ENCODE data around the gene NPPC. TPM values are rescaled to one million over a fixed set of nuclear protein-coding genes. Genes with fewer than 3 reads are reported as not detected.
"Not testable (repeated sequence)": the region's sequence is repeated elsewhere in the genome, so short reads cannot be mapped to it uniquely, and the experiment has no call there.

The NPPC gene
- polyA plus RNA-seq, 1 donor, result 0.87 TPM

GRCh38 chr2:231887756-231888155, 38.4 kb downstream of the NPPC start:
- H3K4me1 ChIP-seq (ENCODE audit: control insufficient read depth, insufficient read depth, low read length), result no peaks in the 10 kb centered on the region
- no peak overlapping the region for H3K27ac ChIP-seq (ENCODE audit: low read length)
- H3K9me3 ChIP-seq (ENCODE audit: control insufficient read depth, low read depth, low read length), result no peaks in the 10 kb centered on the region
- H3K27me3 ChIP-seq (ENCODE audit: control insufficient read depth, insufficient read depth, low read length), result peaks cover 3% of the 10 kb centered on the region
- no CpG with 5 or more reads among the region's 6 CpGs for WGBS (ENCODE audit: insufficient coverage, low lambda C conversion rate)
- no peak overlapping the region for H3K4me3 ChIP-seq (ENCODE audit: low read length)
- H3K36me3 ChIP-seq (ENCODE audit: control insufficient read depth, insufficient read depth, low read length), result no peaks in the 10 kb centered on the region
- DNase-seq, result no peak

DNA sequence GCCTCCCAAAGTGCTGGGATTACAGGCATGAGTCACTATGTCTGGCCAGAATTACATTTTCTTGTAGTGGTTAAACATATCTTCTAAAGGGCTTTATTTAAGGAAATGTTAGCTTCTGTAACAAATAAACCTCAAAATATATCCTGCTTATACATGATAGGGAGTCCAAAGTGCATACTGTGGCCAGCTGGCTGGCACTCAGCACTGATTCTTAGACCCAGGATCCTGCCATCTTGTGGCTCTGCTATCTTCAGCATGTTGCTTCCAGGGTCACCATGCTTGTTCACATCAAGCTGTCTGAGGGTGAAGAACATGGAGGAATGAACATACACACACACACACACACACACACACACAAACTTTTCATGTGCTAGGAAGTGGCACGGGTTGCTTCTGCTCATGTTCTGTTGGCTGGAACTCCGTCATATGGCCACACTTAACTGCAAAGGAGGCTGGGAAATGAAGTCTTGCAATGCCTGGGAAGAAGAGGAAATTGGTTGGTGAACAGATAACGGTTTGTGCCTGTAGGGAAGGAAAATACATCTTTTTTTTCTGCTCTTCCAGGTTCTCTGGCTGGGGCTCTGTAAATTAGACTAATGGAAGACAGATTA, 40.0 kb downstream of the NPPC start:
- Histone ChIP-seq H3K4me1 (ENCODE audit: control insufficient read depth, insufficient read depth, low read length) (no peaks in the 10 kb centered on the region), H3K4me3 (ENCODE audit: low read length) (no peak overlapping the region), H3K36me3 (ENCODE audit: control insufficient read depth, insufficient read depth, low read length) (no peaks in the 10 kb centered on the region)

DNA sequence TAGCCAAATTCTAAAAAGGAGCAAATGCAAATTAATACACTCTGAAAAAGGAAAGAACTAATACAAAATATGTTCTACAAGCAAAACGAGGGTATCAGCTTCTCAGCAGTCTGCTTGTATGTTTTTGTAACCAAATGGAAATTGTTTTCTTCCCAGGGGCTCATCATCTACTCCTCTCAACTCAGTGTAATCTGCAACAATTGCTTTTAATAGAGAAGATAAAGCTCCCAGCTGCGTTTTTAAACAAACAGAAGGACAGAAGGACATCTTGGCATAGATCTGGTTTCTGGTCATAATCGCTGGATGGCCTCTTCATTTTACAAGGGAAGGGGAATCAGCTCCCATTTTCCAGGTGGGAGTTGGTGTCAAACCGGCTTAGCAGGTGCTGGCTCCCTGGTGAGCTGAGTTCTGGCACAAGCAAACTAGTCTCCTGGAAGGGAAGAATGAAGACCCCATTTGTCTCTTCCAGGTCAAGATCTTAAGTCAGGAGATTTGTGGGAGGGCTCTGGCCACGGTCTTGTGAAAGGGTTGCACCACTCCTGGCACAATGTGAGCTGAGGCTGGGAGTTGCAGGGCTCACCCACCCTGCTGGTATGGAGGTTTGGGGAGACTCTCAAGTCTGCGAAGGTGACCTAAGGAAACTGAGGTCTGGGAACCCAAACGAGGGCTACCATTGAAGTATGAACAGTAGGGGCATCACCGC, 41.6 kb downstream of the NPPC start:
- Histone ChIP-seq H3K4me1 (ENCODE audit: control insufficient read depth, insufficient read depth, low read length) (no peaks in the 10 kb centered on the region), H3K27me3 (ENCODE audit: control insufficient read depth, insufficient read depth, low read length) (peaks cover 3% of the 10 kb centered on the region), H3K36me3 (ENCODE audit: control insufficient read depth, insufficient read depth, low read length) (no peaks in the 10 kb centered on the region), H3K9me3 (ENCODE audit: control insufficient read depth, low read depth, low read length) (no peaks in the 10 kb centered on the region), H3K27ac (ENCODE audit: low read length) (no peak overlapping the region), H3K4me3 (ENCODE audit: low read length) (no peak overlapping the region)
- no peak for DNase-seq
- WGBS (ENCODE audit: insufficient coverage, low lambda C conversion rate), result no CpG with 5 or more reads among the region's 8 CpGs

More for the DNA sequence above, 40.0 kb downstream of the NPPC start:
- no peak for DNase-seq
- H3K27me3 ChIP-seq (ENCODE audit: control insufficient read depth, insufficient read depth, low read length), result peaks cover 3% of the 10 kb centered on the region
- no peaks in the 10 kb centered on the region for H3K9me3 ChIP-seq (ENCODE audit: control insufficient read depth, low read depth, low read length)
- WGBS (ENCODE audit: insufficient coverage, low lambda C conversion rate), result no CpG with 5 or more reads among the region's 3 CpGs
- no peak overlapping the region for H3K27ac ChIP-seq (ENCODE audit: low read length)

DNA sequence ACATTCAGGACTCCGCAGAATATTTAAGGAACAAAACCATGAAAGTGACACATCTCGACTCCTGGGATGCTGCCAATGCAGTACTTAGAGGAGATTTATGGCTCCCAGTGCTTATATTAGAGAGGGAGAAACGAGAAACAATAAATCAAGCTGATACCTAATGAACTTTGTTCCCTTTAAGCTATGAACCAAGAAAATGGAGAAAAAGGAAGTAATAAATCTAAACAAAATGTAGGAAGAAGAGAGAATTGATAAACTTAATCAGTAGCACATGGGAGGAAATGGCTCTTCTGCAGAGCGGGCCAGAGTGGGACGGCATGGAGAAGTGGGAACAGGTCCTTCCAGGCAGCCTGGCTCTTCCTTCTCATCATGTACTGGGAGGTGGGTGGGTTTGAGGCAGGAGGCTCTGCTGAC, 42.7 kb downstream of the NPPC start:
- Histone ChIP-seq H3K4me1 (ENCODE audit: control insufficient read depth, insufficient read depth, low read length) (no peaks in the 10 kb centered on the region), H3K9me3 (ENCODE audit: control insufficient read depth, low read depth, low read length) (no peaks in the 10 kb centered on the region), H3K27me3 (ENCODE audit: control insufficient read depth, insufficient read depth, low read length) (peaks cover 3% of the 10 kb centered on the region), H3K36me3 (ENCODE audit: control insufficient read depth, insufficient read depth, low read length) (no peaks in the 10 kb centered on the region), H3K27ac (ENCODE audit: low read length) (no peak overlapping the region), H3K4me3 (ENCODE audit: low read length) (no peak overlapping the region)
- DNase-seq, result peak; percentile 11 to 63
- WGBS (ENCODE audit: insufficient coverage, low lambda C conversion rate), result 0% methylated on average over 1 of the region's 5 CpGs

GRCh38 chr2:231882646-231883045, 43.5 kb downstream of the NPPC start:
- no CpG with 5 or more reads among the region's 7 CpGs for WGBS (ENCODE audit: insufficient coverage, low lambda C conversion rate)
- H3K4me3 ChIP-seq (ENCODE audit: low read length), result no peak overlapping the region
- peaks cover 3% of the 10 kb centered on the region for H3K27me3 ChIP-seq (ENCODE audit: control insufficient read depth, insufficient read depth, low read length)
- no peaks in the 10 kb centered on the region for H3K9me3 ChIP-seq (ENCODE audit: control insufficient read depth, low read depth, low read length)
- H3K4me1 ChIP-seq (ENCODE audit: control insufficient read depth, insufficient read depth, low read length), result no peaks in the 10 kb centered on the region
- H3K36me3 ChIP-seq (ENCODE audit: control insufficient read depth, insufficient read depth, low read length), result no peaks in the 10 kb centered on the region
- DNase-seq, result no peak
- no peak overlapping the region for H3K27ac ChIP-seq (ENCODE audit: low read length)

DNA sequence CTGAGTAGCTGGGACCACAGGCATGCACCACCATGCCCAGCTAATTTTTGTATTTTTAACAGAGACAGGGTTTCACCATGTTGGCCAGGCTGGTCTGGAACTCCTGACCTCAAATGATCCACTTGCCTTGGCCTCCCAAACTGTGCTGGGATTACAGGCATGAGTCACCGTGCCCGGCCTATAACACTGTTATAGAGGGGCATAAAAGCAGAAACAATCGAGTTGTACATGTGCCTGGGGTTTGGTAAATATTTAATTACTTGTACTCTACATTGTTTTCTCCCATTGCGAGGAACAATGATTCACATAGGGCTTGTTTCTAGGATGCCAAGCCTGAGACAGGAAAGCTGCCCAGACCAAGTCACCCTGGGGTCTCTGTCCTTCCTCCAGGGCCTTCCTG, 45.8 kb downstream of the NPPC start:
- not testable (repeated sequence) for H3K9me3 ChIP-seq (ENCODE audit: control insufficient read depth, low read depth, low read length); DNase-seq; H3K4me3 ChIP-seq (ENCODE audit: low read length); H3K27me3 ChIP-seq (ENCODE audit: control insufficient read depth, insufficient read depth, low read length); H3K4me1 ChIP-seq (ENCODE audit: control insufficient read depth, insufficient read depth, low read length); H3K36me3 ChIP-seq (ENCODE audit: control insufficient read depth, insufficient read depth, low read length); H3K27ac ChIP-seq (ENCODE audit: low read length)
- no CpG with 5 or more reads among the region's 4 CpGs for WGBS (ENCODE audit: insufficient coverage, low lambda C conversion rate)

DNA sequence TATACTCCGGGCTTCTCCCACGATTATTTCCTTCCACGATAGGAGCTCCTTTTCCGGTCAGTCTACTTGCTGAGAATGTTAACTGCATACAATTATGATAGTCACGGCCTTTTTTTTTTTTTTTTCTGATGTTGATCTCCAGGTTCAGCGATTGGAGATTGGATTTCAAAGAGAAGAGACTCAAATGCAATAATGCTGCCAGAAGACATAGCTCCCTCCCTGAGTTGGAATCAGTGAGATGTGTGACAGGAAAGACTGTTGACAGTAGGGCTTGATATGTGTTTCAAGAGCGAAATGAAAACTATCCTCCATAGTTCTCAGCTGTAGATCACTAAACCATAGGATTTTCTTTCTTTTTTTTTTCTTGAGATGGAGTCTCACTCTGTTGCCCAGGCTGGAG, 47.0 kb downstream of the NPPC start:
- Histone ChIP-seq H3K36me3 (ENCODE audit: control insufficient read depth, insufficient read depth, low read length) (no peaks in the 10 kb centered on the region), H3K9me3 (ENCODE audit: control insufficient read depth, low read depth, low read length) (no peaks in the 10 kb centered on the region), H3K27me3 (ENCODE audit: control insufficient read depth, insufficient read depth, low read length) (no peaks in the 10 kb centered on the region), H3K27ac (ENCODE audit: low read length) (no peak overlapping the region), H3K4me1 (ENCODE audit: control insufficient read depth, insufficient read depth, low read length) (no peaks in the 10 kb centered on the region), H3K4me3 (ENCODE audit: low read length) (no peak overlapping the region)
- WGBS (ENCODE audit: insufficient coverage, low lambda C conversion rate), result no CpG with 5 or more reads among the region's 7 CpGs
- DNase-seq, result no peak

GRCh38 chr2:231877533-231878456, 48.4 kb downstream of the NPPC start:
- H3K4me1 ChIP-seq (ENCODE audit: control insufficient read depth, insufficient read depth, low read length), result no peaks in the 10 kb centered on the region
- H3K27ac ChIP-seq (ENCODE audit: low read length), result no peak overlapping the region
- no CpG with 5 or more reads among the region's 15 CpGs for WGBS (ENCODE audit: insufficient coverage, low lambda C conversion rate)
- no peak for DNase-seq
- H3K36me3 ChIP-seq (ENCODE audit: control insufficient read depth, insufficient read depth, low read length), result no peaks in the 10 kb centered on the region
- no peak overlapping the region for H3K4me3 ChIP-seq (ENCODE audit: low read length)
- H3K9me3 ChIP-seq (ENCODE audit: control insufficient read depth, low read depth, low read length), result no peaks in the 10 kb centered on the region
- no peaks in the 10 kb centered on the region for H3K27me3 ChIP-seq (ENCODE audit: control insufficient read depth, insufficient read depth, low read length)

- H3K36me3 ChIP-seq (ENCODE audit: control insufficient read depth, insufficient read depth, low read length), result no peaks in the 10 kb centered on the region
- no peaks in the 10 kb centered on the region for H3K9me3 ChIP-seq (ENCODE audit: control insufficient read depth, low read depth, low read length)
- H3K27me3 ChIP-seq (ENCODE audit: control insufficient read depth, insufficient read depth, low read length), result no peaks in the 10 kb centered on the region
- no CpG with 5 or more reads among the region's 1 CpG for WGBS (ENCODE audit: insufficient coverage, low lambda C conversion rate)
- no peaks in the 10 kb centered on the region for H3K4me1 ChIP-seq (ENCODE audit: control insufficient read depth, insufficient read depth, low read length)
- H3K27ac ChIP-seq (ENCODE audit: low read length), result no peak overlapping the region
- H3K4me3 ChIP-seq (ENCODE audit: low read length), result no peak overlapping the region
- DNase-seq, result no peak
Observed at GRCh38 chr2:231874944-231875343, 51.3 kb downstream of the NPPC start.

All from large intestine (tissue), 3 donors.